HG02973 (cell line): ENCODE measurements around the gene PITPNM3.

Source experiments
- ATAC-seq: cut with Tn5 transposase; IDR thresholded peaks from one replicate; pipeline ENCODE4 v1.9.1; 2021; ENCODE audit warnings: moderate library complexity; ENCODE audit not compliant: unreplicated experiment

Gene PITPNM3

GRCh38 chr17:6554342-6554741 is 2.0 kb downstream of the PITPNM3 start:
- no peak for ATAC-seq

GRCh38 chr17:6551869-6552531 is 4.4 kb downstream of the PITPNM3 start:
- no peak for ATAC-seq

GRCh38 chr17:6551356-6551755 is 5.0 kb downstream of the PITPNM3 start:
- no peak for ATAC-seq

- no peak for ATAC-seq
Measured at GRCh38 chr17:6549384-6550036, 6.8 kb downstream of the PITPNM3 start.

- no peak for ATAC-seq
Measured at GRCh38 chr17:6548578-6549330, 7.6 kb downstream of the PITPNM3 start.

- no peak for ATAC-seq
Measured at GRCh38 chr17:6548034-6548433, 8.3 kb downstream of the PITPNM3 start.

GRCh38 chr17:6547336-6547735 is 9.0 kb downstream of the PITPNM3 start:
- ATAC-seq: no peak

- no peak for ATAC-seq
Measured at GRCh38 chr17:6546069-6546718, 10.2 kb downstream of the PITPNM3 start.

- ATAC-seq: no peak
Measured at GRCh38 chr17:6545291-6545690, 11.1 kb downstream of the PITPNM3 start.

GRCh38 chr17:6544011-6544370 is 12.4 kb downstream of the PITPNM3 start:
- no peak for ATAC-seq

GRCh38 chr17:6543079-6544010 is 13.0 kb downstream of the PITPNM3 start:
- no peak for ATAC-seq

- ATAC-seq: no peak
Measured at GRCh38 chr17:6542577-6542976, 13.8 kb downstream of the PITPNM3 start.

GRCh38 chr17:6541886-6542285 is 14.5 kb downstream of the PITPNM3 start:
- ATAC-seq: no peak

GRCh38 chr17:6539871-6540270 is 16.5 kb downstream of the PITPNM3 start:
- no peak for ATAC-seq

GRCh38 chr17:6536566-6537065 is 19.7 kb downstream of the PITPNM3 start:
- no peak for ATAC-seq

- ATAC-seq: no peak
Measured at GRCh38 chr17:6536053-6536452, 20.3 kb downstream of the PITPNM3 start.

- ATAC-seq: no peak
Measured at GRCh38 chr17:6534846-6535514, 21.4 kb downstream of the PITPNM3 start.

- no peak for ATAC-seq
Measured at GRCh38 chr17:6532441-6532885, 23.9 kb downstream of the PITPNM3 start.

GRCh38 chr17:6531575-6531974 is 24.8 kb downstream of the PITPNM3 start:
- ATAC-seq: no peak
